Erythroblast (primary cell): ENCODE results near the gene POR.

Experiments
- GATA1 ChIP-seq: IDR thresholded peaks from 2 replicates; pipeline ENCODE4 v1.6.1; 2011; ENCODE audit warnings: low read depth, mild to moderate bottlenecking, control low read depth, low read length, moderate library complexity
- POLR2A ChIP-seq: IDR thresholded peaks from 2 replicates; pipeline ENCODE4 v1.6.1; 2011; ENCODE audit warnings: mild to moderate bottlenecking, low read length

- TF ChIP-seq POLR2A: no peak
- no peak for TF ChIP-seq GATA1
Measured at GRCh38 chr7:76002822-76003221, 87.9 kb downstream of the POR start.
